A673 (cell line): ENCODE data around the gene EIF4E3. TPM values are rescaled to one million over a fixed set of nuclear protein-coding genes. Genes with fewer than 3 reads are reported as not detected.

Source experiments
- Bru-seq: library from RNA; stranded (reverse); fragments of 400-500 nt; gene quantifications from one replicate; lab custom pipeline; 2021; lab: Mats Ljungman, UMichigan
- BruChase-seq, 2 experiments: library from RNA; stranded (reverse); fragments of 400-500 nt; gene quantifications; one replicate each; lab custom pipeline; 2021; lab: Mats Ljungman, UMichigan
- BruUV-seq: library from RNA; stranded (reverse); fragments of 400-500 nt; replicated peaks from 2 replicates; lab custom pipeline; 2021; lab: Mats Ljungman, UMichigan
- CTCF ChIA-PET: fragments of 300-600 bp; sonication (Branson Sonifier 250); formaldehyde crosslinking; loops from one replicate; lab custom pipeline; 2022; ENCODE audit warnings: antibody characterized with exemption; lab: Charles Lee
- POLR2A ChIA-PET: fragments of 300-600 bp; sonication (Branson Sonifier 250); formaldehyde crosslinking; loops from one replicate; lab custom pipeline; 2022; ENCODE audit warnings: antibody characterized with exemption; ENCODE audit not compliant: low non-redundant PET; lab: Charles Lee
- DNase-seq: peaks from one replicate; pipeline ENCODE4 v3.0.0-alpha.2; 2015; ENCODE audit warnings: low spot score
- H3K27ac ChIP-seq: fragments of 200-600 bp; sonication (generic); 2 replicates; pipeline ENCODE4 v1.5.1; 2016; ENCODE audit warnings: mixed run types, low read depth, mild to moderate bottlenecking, mixed read lengths, antibody characterized with exemption, low read length; ENCODE audit not compliant: poor library complexity, severe bottlenecking
- H3K27me3 ChIP-seq: fragments of 200-600 bp; sonication (generic); replicated peaks from 2 replicates; pipeline ENCODE4 v1.6.1; 2017; ENCODE audit warnings: mixed run types, low read depth, mild to moderate bottlenecking, mixed read lengths, antibody characterized with exemption, low read length; ENCODE audit not compliant: insufficient read depth, poor library complexity
- H3K36me3 ChIP-seq: fragments of 200-600 bp; sonication (generic); 2 replicates; pipeline ENCODE4 v1.6.1; 2016; ENCODE audit warnings: mixed run types, mild to moderate bottlenecking, mixed read lengths, antibody characterized with exemption, low read length; ENCODE audit not compliant: insufficient read depth, poor library complexity, severe bottlenecking
- H3K4me1 ChIP-seq: fragments of 200-600 bp; sonication (generic); 2 replicates; pipeline ENCODE4 v1.6.1; 2017; ENCODE audit warnings: mixed run types, mild to moderate bottlenecking, mixed read lengths, antibody characterized with exemption, low read length; ENCODE audit not compliant: insufficient read depth, poor library complexity, severe bottlenecking
- H3K4me3 ChIP-seq: fragments of 200-600 bp; sonication (generic); 2 replicates; pipeline ENCODE4 v1.5.1; 2016; ENCODE audit warnings: low read depth, mixed run types, mild to moderate bottlenecking, mixed read lengths, low read length; ENCODE audit not compliant: poor library complexity, severe bottlenecking
- H3K9me3 ChIP-seq: fragments of 200-600 bp; sonication (generic); 2 replicates; pipeline ENCODE4 v1.6.1; 2016; ENCODE audit warnings: mixed run types, low read depth, mild to moderate bottlenecking, mixed read lengths, antibody characterized with exemption, low read length; ENCODE audit not compliant: poor library complexity, severe bottlenecking
- EZH2 ChIP-seq: fragments of 200-600 bp; sonication (generic); IDR thresholded peaks from 2 replicates; pipeline ENCODE4 v1.6.1; 2017; ENCODE audit warnings: borderline replicate concordance, low read depth, mild to moderate bottlenecking, mixed read lengths, antibody characterized with exemption, low read length; ENCODE audit not compliant: poor library complexity, severe bottlenecking
- intact Hi-C: fragments of 100-400 bp; cut with micrococcal nuclease; formaldehyde crosslinking; loops from one replicate; pipeline ENCODE4 v1.10.0; 2022; ENCODE audit not compliant: unreplicated experiment
- long read RNA-seq: library from polyadenylated mRNA; stranded (forward); transcript quantifications from one replicate; pipeline ENCODE4 v2.0.0, GENCODE V29; 2022
- total RNA-seq: library from RNA; stranded (reverse); gene quantifications from 2 replicates; pipeline ENCODE4 v1.2.3, GENCODE V29; 2021
- TF ChIP-seq, protein P1 (sequence below): fragments of 300-800, 200-600 bp; sonication (generic); conservative IDR thresholded peaks from 2 replicates; pipeline ENCODE4 v1.5.1; 2017; ENCODE audit warnings: low read depth, mild to moderate bottlenecking, antibody characterized with exemption, low read length, moderate library complexity, mixed read lengths

The EIF4E3 gene
- total RNA-seq = 3.1 and 4.6 TPM in 2 replicates
- Bru-seq, nascent RNA = percentile 45 among the genes with signal in this experiment
- percentile 55 among the genes with signal in this experiment for BruChase-seq, experiment 1, labeled RNA remaining after a 2-hour chase
- BruChase-seq, experiment 2, labeled RNA remaining after a 6-hour chase = percentile 57 among the genes with signal in this experiment
- long read RNA-seq, full-length matches to known transcripts = 4 of 7 reads
- long read RNA-seq, partial matches to known transcripts = 0 of 7 reads
- long read RNA-seq, other reads (novel, unspliced or antisense) = 3 of 7 reads

DNA sequence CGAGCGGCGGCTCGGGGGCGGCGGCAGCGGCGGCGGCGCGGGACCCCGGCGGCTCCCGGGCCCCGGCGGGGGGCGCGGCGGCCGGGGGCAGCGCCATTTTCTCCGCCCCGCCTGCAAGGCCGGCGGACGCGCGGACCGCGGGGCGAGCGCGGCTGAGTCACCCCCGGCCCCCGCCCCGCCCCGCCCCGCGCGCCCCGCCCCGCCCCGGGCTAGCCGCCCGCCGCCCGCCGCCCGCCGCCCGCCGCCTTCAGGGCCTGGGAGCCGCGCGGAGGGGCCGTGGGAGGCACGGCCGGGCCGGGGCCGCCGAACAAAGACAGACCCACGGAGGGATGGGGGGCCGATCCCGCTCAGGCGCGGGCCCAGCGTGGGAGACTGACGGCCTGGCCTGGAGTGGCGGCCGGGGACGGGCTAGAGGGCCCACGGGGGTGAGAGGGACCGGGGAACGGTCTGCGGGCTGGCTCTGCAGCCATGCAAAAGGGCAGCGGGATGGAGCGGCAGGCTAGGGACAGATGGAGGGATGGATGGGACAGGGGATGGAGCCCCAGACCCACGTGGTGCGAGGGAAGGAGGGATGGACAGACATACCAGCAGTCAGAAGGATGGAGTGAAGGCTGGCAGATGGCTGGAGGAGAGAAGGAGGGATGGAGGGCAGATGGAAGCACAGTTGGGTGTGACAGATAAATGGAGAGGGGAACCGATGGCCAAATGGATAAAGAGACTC is at the start of gene EIF4E3:
TSS of gene EIF4E3 (minus strand) at position 132 of the 721 bp plus-strand sequence. CDS start at position 97, 35 bp downstream.
- TF ChIP-seq, protein P1, sequence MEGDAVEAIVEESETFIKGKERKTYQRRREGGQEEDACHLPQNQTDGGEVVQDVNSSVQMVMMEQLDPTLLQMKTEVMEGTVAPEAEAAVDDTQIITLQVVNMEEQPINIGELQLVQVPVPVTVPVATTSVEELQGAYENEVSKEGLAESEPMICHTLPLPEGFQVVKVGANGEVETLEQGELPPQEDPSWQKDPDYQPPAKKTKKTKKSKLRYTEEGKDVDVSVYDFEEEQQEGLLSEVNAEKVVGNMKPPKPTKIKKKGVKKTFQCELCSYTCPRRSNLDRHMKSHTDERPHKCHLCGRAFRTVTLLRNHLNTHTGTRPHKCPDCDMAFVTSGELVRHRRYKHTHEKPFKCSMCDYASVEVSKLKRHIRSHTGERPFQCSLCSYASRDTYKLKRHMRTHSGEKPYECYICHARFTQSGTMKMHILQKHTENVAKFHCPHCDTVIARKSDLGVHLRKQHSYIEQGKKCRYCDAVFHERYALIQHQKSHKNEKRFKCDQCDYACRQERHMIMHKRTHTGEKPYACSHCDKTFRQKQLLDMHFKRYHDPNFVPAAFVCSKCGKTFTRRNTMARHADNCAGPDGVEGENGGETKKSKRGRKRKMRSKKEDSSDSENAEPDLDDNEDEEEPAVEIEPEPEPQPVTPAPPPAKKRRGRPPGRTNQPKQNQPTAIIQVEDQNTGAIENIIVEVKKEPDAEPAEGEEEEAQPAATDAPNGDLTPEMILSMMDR = no peak
- TF ChIP-seq EZH2 = no peak
- CTCF ChIA-PET = no interaction called here
- Histone ChIP-seq H3K27me3 (no peaks in the 10 kb centered on the region), H3K27ac (no peak within 1 kb of the TSS), H3K36me3 (no peaks in the 10 kb centered on the region), H3K4me1 (no peaks in the 10 kb centered on the region), H3K4me3 (peak within 1 kb of the TSS; percentile 54), H3K9me3 (no peaks in the 10 kb centered on the region)
- POLR2A ChIA-PET = no interaction called here
- no TSS peak for BruUV-seq
- DNase-seq = no peak
- intact Hi-C loops = loop anchor here (10.0 kb wide), 2 partner anchors 1099 to 1359 kb away; no protein-coding TSS in a partner anchor

DNA sequence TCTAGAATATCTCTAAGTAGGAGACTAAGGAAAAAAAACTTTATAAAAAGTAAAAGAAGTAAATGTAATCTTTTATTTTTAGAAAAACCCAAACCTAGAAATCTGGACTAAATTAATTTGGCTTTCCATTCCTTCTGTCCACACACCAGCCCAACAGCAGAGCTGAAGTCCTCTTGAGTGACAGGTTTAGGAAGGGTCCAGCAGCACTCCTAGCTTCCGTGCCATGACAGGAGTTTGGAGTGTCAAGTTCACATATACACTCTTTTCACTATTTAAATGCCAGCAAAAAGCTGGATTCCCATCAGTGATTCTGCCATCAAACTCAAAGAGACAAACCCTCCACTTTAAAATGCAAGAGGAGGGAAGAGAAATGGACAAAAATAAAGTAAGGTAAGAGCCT is 46.7 kb upstream of the EIF4E3 start:
- DNase-seq = no peak
- TF ChIP-seq, protein P1 = no peak
- TF ChIP-seq EZH2 = no peak
- ChIA-PET POLR2A (no interaction called here), CTCF (no interaction called here)
- H3K27me3 ChIP-seq = no peaks in the 10 kb centered on the region
- H3K4me3 ChIP-seq = no peak overlapping the region
- no peaks in the 10 kb centered on the region for H3K36me3 ChIP-seq
- no TSS peak for BruUV-seq
- intact Hi-C loops = no loop called here
- H3K4me1 ChIP-seq = no peaks in the 10 kb centered on the region
- no peaks in the 10 kb centered on the region for H3K9me3 ChIP-seq
- H3K27ac ChIP-seq = no peak overlapping the region

DNA sequence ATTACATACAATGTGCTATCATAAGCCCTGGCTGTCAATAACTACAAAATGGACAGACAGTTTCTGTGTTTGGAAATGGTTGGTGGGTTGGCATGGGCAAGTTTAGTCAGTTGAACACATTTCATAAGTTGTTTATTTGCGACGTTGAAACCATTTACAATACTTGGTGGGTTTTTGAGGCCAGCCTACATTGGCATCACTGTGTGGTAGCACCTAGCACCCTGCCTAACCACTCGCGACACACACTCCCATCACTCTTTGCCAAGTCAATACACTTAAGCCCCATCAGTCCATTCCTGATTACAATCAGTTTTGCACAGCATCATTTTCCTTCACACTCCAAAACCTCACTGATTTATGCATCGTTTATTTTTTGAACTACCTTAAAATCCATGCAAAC is 45.9 kb upstream of the EIF4E3 start:
- Histone ChIP-seq H3K4me3 (no peak overlapping the region), H3K27ac (no peak overlapping the region), H3K9me3 (no peaks in the 10 kb centered on the region), H3K27me3 (no peaks in the 10 kb centered on the region), H3K4me1 (no peaks in the 10 kb centered on the region), H3K36me3 (no peaks in the 10 kb centered on the region)
- intact Hi-C loops = no loop called here
- ChIA-PET POLR2A (no interaction called here), CTCF (no interaction called here)
- TF ChIP-seq EZH2 = no peak
- TF ChIP-seq, protein P1 = no peak
- DNase-seq = no peak
- no TSS peak for BruUV-seq
